GM19463 (cell line): ENCODE data around the gene VAV2.

Source experiments
- ATAC-seq: cut with Tn5 transposase; IDR thresholded peaks from one replicate; pipeline ENCODE4 v1.9.1; 2021; ENCODE audit warnings: mild to moderate bottlenecking, moderate library complexity; ENCODE audit not compliant: unreplicated experiment

The VAV2 gene

GRCh38 chr9:133734590-133735414, 257.3 kb downstream of the VAV2 start:
- ATAC-seq = no peak

GRCh38 chr9:133733796-133734533, 258.2 kb downstream of the VAV2 start:
- no peak for ATAC-seq

- ATAC-seq = no peak
These were observed 258.7 kb downstream of the VAV2 start for GRCh38 chr9:133733421-133733795.

- no peak for ATAC-seq
These were observed 259.3 kb downstream of the VAV2 start for GRCh38 chr9:133732639-133733408.

- ATAC-seq = no peak
These were observed 260.1 kb downstream of the VAV2 start for GRCh38 chr9:133731876-133732638.

GRCh38 chr9:133730994-133731715, 261.0 kb downstream of the VAV2 start:
- ATAC-seq = no peak

- ATAC-seq = no peak
These were observed 262.4 kb downstream of the VAV2 start for GRCh38 chr9:133729617-133730281.

- ATAC-seq = no peak
These were observed 263.1 kb downstream of the VAV2 start for GRCh38 chr9:133728856-133729616.

GRCh38 chr9:133727876-133728441, 264.2 kb downstream of the VAV2 start:
- no peak for ATAC-seq

- ATAC-seq = no peak
These were observed 264.7 kb downstream of the VAV2 start for GRCh38 chr9:133727277-133727875.

- ATAC-seq = no peak
These were observed 265.5 kb downstream of the VAV2 start for GRCh38 chr9:133726401-133727276.

GRCh38 chr9:133725886-133726285, 266.2 kb downstream of the VAV2 start:
- ATAC-seq = no peak

GRCh38 chr9:133718563-133719315, 273.4 kb downstream of the VAV2 start:
- ATAC-seq = no peak

GRCh38 chr9:133717113-133718031, 274.8 kb downstream of the VAV2 start:
- no peak for ATAC-seq

GRCh38 chr9:133716564-133717112, 275.5 kb downstream of the VAV2 start:
- no peak for ATAC-seq
